HepG2 (cell line): ENCODE data around the gene SOWAHA. TPM values are rescaled to one million over a fixed set of nuclear protein-coding genes. Genes with fewer than 3 reads are reported as not detected.
A peak's percentile ranks its signal among the peaks of the same experiment; 100 is the strongest.

ENCODE experiments used
- ATAC-seq: fragments of 200-7000 bp; cut with Tn5 transposase; 3 replicates; pipeline ENCODE4 v1.9.1; 2020; ENCODE audit warnings: mild to moderate bottlenecking, moderate library complexity
- BruUV-seq: library from RNA; stranded (reverse); fragments of 400-500 nt; replicated peaks from 2 replicates; lab custom pipeline; 2021; lab: Mats Ljungman, UMichigan
- CTCF ChIA-PET: fragments of 300-600 bp; formaldehyde crosslinking; extraction: SDS; loops from one replicate; lab custom pipeline; 2021; ENCODE audit warnings: low total read pairs, inconsistent platforms, low intra/inter-chr PET ratio; lab: Yijun Ruan, JAX
- POLR2A ChIA-PET: fragments of 350-600 bp; sonication (Branson Sonifier 250); formaldehyde crosslinking; loops from one replicate; lab custom pipeline; 2020; ENCODE audit warnings: antibody characterized with exemption, inconsistent platforms; lab: Yijun Ruan, JAX
- DNase-seq: peaks from one replicate; pipeline ENCODE4 v3.0.0-alpha.2; 2015; ENCODE audit warnings: low spot score
- FAIRE-seq: peaks from 3 replicates; lab custom pipeline; 2011; peaks lifted over from hg19 to GRCh38; lab: Jason Lieb, UNC
- H2AFZ ChIP-seq: one replicate; pipeline ENCODE4 v1.6.1; 2011; ENCODE audit warnings: low read length, inconsistent platforms
- H3K27ac ChIP-seq: fragments of 300-600 bp; 3 replicates; pipeline ENCODE4 v1.8.0; 2011; ENCODE audit warnings: mixed run types, mild to moderate bottlenecking, mixed read lengths, low read length, inconsistent platforms; ENCODE audit not compliant: insufficient read depth; ENCODE audit errors: extremely low read length
- H3K27me3 ChIP-seq, 2 experiments: fragments of 200-600 bp in 1 of 2; 2 replicates in 1 of 2; 3 replicates in 1 of 2; pipeline versions ENCODE4 v1.6.0 to v1.8.0; 2011; ENCODE audit warnings: low read length in 2 of 2, mild to moderate bottlenecking in 2 of 2, moderate library complexity in 2 of 2, inconsistent platforms in 1 of 2; ENCODE audit not compliant: insufficient read depth in 2 of 2, control insufficient read depth in 1 of 2
- H3K36me3 ChIP-seq, 2 experiments: fragments of 200-600 bp in 1 of 2; replicated peaks in 1 of 2; 2 replicates in 1 of 2; 3 replicates in 1 of 2; pipeline versions ENCODE4 v1.5.1 to v1.8.0; 2011; ENCODE audit warnings: low read length in 2 of 2, inconsistent platforms in 1 of 2; ENCODE audit not compliant: insufficient read depth in 2 of 2, control insufficient read depth in 1 of 2
- H3K4me1 ChIP-seq: 2 replicates; pipeline ENCODE4 v1.5.1; 2012; ENCODE audit warnings: low read length, inconsistent platforms; ENCODE audit not compliant: insufficient read depth
- H3K4me2 ChIP-seq: 2 replicates; pipeline ENCODE4 v1.6.0; 2011; ENCODE audit warnings: low read depth, low read length, inconsistent platforms
- H3K4me3 ChIP-seq, 3 experiments: fragments of 200-600 bp in 1 of 3; sonication (generic), shearing (Covaris generic) in 1 of 3; replicated peaks in 1 of 3; 2 replicates each; pipeline ENCODE4 v1.5.1; 2011 to 2016; ENCODE audit warnings: low read length in 3 of 3, inconsistent platforms in 2 of 3, low read depth in 2 of 3, mild to moderate bottlenecking in 2 of 3, control low read depth in 1 of 3, mixed read lengths in 1 of 3; ENCODE audit not compliant: insufficient read depth in 1 of 3
- H3K79me2 ChIP-seq: one replicate; pipeline ENCODE4 v1.6.1; 2011; ENCODE audit warnings: low read length, inconsistent platforms; ENCODE audit not compliant: insufficient read depth
- H3K9ac ChIP-seq: 2 replicates; pipeline ENCODE4 v1.6.0; 2011; ENCODE audit warnings: mild to moderate bottlenecking, low read depth, low read length, inconsistent platforms; ENCODE audit not compliant: insufficient read depth
- H3K9me3 ChIP-seq: 2 replicates; pipeline ENCODE4 v1.5.1; 2012; ENCODE audit warnings: mild to moderate bottlenecking, low read length
- H4K20me1 ChIP-seq: 2 replicates; pipeline ENCODE4 v1.6.0; 2011; ENCODE audit warnings: inconsistent platforms, mild to moderate bottlenecking, low read length, moderate library complexity; ENCODE audit not compliant: insufficient read depth
- ASH2L ChIP-seq: fragments of 300-600, 200-600 bp; sonication (generic); IDR thresholded peaks from 2 replicates; pipeline ENCODE4 v1.7.0; 2017; ENCODE audit warnings: low read depth, mild to moderate bottlenecking, moderate library complexity, mixed read lengths, low read length; ENCODE audit not compliant: insufficient read length
- CBX2 ChIP-seq, 2 experiments: fragments of 200-600 bp in 1 of 2; sonication (generic); formaldehyde crosslinking in 1 of 2; IDR thresholded peaks; 2 replicates each; pipeline versions ENCODE4 v1.7.0 to v1.8.1; 2018 to 2022; ENCODE audit warnings: low read depth in 2 of 2, low read length in 1 of 2, mild to moderate bottlenecking in 1 of 2, missing genetic modification reagents in 1 of 2
- NONO ChIP-seq, 2 experiments: fragments of 450-650 bp in 1 of 2; sonication (generic) in 1 of 2; formaldehyde crosslinking in 1 of 2; IDR thresholded peaks in 1 of 2; conservative IDR thresholded peaks in 1 of 2; 2 replicates each; pipeline versions ENCODE4 v1.6.1 to v1.8.0; 2017 to 2022; ENCODE audit warnings: mild to moderate bottlenecking in 1 of 2, missing genetic modification reagents in 1 of 2, moderate library complexity in 1 of 2
- WGBS: methylation state at CpG from one replicate; pipeline ENCODE4 v1.1.6; 2017; ENCODE audit warnings: low lambda C conversion rate; 5-methylcytosine and 5-hydroxymethylcytosine counted together
- in situ Hi-C: cut with HindIII; loops from 2 replicates; pipeline ENCODE4 v1.10.0; 2017; ENCODE audit warnings: low pct_unique_long_range_greater_than_20kb; ENCODE audit not compliant: extremely low pct_ligation_motif_present
- intact Hi-C: fragments of 100-400 bp; cut with micrococcal nuclease; formaldehyde crosslinking; loops from one replicate; pipeline ENCODE4 v1.10.0; 2022; ENCODE audit not compliant: unreplicated experiment
- polyA plus RNA-seq, 8 experiments: library from polyadenylated mRNA; depleted of rRNA in 3 of 8; stranded (reverse) in 7 of 8; unstranded in 1 of 8; fragments of >200 nt; fragmentation: Illumina TruSeq in 4 of 8; extraction: Trizol in 4 of 8; gene quantifications; 2 replicates each; pipeline versions ENCODE4 v1.2.1 to v1.2.3, GENCODE V29; 2011 to 2016; ENCODE audit warnings: low read depth in 4 of 8, missing spikeins in 1 of 8, mixed read lengths in 1 of 8; ENCODE audit not compliant: insufficient read depth in 1 of 8
- total RNA-seq, 5 experiments: library from RNA; depleted of rRNA; stranded (reverse); fragments of >200 nt; fragmentation: Illumina TruSeq; extraction: Trizol; gene quantifications; 2 replicates each; pipeline ENCODE4 v1.2.3, GENCODE V29; 2016; ENCODE audit warnings: low read depth in 1 of 5
- TF ChIP-seq, protein P1 (sequence below): sonication (generic); formaldehyde crosslinking; conservative IDR thresholded peaks from 2 replicates; pipeline ENCODE4 v1.4.0; 2020; ENCODE audit warnings: mild to moderate bottlenecking, missing genetic modification reagents, moderate library complexity

The SOWAHA gene
- total and polyA plus RNA-seq, 2 of the 13 experiments (the other 11 are each of a cell fraction or from before 2014, with no cell fraction given): 0.95 to 1.9 TPM

DNA sequence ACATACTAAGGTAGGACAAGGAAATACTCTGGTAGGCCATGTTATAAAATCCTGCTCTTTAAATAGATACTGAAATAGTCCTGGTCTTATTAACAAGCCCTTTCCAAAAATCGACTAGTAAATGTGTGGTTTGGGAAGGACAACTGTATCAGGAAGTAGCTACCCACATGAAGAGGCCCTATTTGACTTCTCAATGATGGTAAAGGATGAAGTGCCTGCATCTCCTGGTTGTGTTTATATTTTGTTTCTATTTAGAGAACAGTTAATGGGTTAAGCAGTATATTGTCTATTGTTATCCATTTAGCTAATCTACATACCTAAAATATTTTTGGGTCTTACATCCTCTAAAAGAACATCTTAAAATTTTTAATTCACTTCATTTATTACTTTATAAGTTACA, 40.7 kb downstream of the SOWAHA start:
- CTCF ChIA-PET: no interaction called here
- no TSS peak for BruUV-seq

More for the DNA sequence above, 40.7 kb downstream of the SOWAHA start:
- ATAC-seq (no peak), DNase-seq (no peak)
- H3K9me3 ChIP-seq: no peaks in the 10 kb centered on the region
- POLR2A ChIA-PET: interaction anchor here (1.0 to 2.8 kb wide), 5 partner anchors 12 to 198 kb away, joined by 3 to 28 read pairs (median 8); partner anchors contain the start of genes GDF9, HSPA4 and UQCRQ
- no peak overlapping the region for H2AFZ ChIP-seq
- in situ Hi-C loops (no loop called here), intact Hi-C loops (no loop called here)
- no peaks in the 10 kb centered on the region for H3K36me3 ChIP-seq
- H3K79me2 ChIP-seq: no peaks in the 10 kb centered on the region
- H4K20me1 ChIP-seq: no peaks in the 10 kb centered on the region
- peak overlapping the region; percentile 55 for H3K27ac ChIP-seq
- H3K9ac ChIP-seq: 0 out of 2 replicates have a peak overlapping the region, but pooled peaks have one; percentile 15
- H3K27me3 ChIP-seq: no peaks in the 10 kb centered on the region; a peak in 1 of 5 replicates
- peaks cover 64% of the 10 kb centered on the region for H3K4me1 ChIP-seq
- peak overlapping the region; percentile 36; the same call in 1 of the 2 replicates for H3K4me2 ChIP-seq
- no peak overlapping the region; a peak in 1 of 6 replicates for H3K4me3 ChIP-seq
- TF ChIP-seq NONO (IDR thresholded peaks at IDR 0.05) (no peak), NONO (CRISPR knock-in tag; conservative IDR thresholded peaks at IDR 0.05) (no peak), ASH2L (peak; percentile 12), CBX2 (IDR thresholded peaks at IDR 0.05; ENCODE audit: low read depth, low read length) (no peak), CBX2 (CRISPR knock-in tag; IDR thresholded peaks at IDR 0.05; ENCODE audit: low read depth) (no peak)
- TF ChIP-seq, protein P1, sequence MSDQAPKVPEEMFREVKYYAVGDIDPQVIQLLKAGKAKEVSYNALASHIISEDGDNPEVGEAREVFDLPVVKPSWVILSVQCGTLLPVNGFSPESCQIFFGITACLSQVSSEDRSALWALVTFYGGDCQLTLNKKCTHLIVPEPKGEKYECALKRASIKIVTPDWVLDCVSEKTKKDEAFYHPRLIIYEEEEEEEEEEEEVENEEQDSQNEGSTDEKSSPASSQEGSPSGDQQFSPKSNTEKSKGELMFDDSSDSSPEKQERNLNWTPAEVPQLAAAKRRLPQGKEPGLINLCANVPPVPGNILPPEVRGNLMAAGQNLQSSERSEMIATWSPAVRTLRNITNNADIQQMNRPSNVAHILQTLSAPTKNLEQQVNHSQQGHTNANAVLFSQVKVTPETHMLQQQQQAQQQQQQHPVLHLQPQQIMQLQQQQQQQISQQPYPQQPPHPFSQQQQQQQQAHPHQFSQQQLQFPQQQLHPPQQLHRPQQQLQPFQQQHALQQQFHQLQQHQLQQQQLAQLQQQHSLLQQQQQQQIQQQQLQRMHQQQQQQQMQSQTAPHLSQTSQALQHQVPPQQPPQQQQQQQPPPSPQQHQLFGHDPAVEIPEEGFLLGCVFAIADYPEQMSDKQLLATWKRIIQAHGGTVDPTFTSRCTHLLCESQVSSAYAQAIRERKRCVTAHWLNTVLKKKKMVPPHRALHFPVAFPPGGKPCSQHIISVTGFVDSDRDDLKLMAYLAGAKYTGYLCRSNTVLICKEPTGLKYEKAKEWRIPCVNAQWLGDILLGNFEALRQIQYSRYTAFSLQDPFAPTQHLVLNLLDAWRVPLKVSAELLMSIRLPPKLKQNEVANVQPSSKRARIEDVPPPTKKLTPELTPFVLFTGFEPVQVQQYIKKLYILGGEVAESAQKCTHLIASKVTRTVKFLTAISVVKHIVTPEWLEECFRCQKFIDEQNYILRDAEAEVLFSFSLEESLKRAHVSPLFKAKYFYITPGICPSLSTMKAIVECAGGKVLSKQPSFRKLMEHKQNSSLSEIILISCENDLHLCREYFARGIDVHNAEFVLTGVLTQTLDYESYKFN (CRISPR knock-in tag): 0 out of 2 replicates have a peak, but pooled peaks have one; percentile 2
- TF ChIP-seq, all 625 proteins: peak for 2
- no peak for FAIRE-seq
- 5% methylated on average over 1 of the region's 1 CpG for WGBS
